HCT116 (cell line): ENCODE data around the gene DAPK1. TPM values are rescaled to one million over a fixed set of nuclear protein-coding genes. Genes with fewer than 3 reads are reported as not detected.

Source experiments
- ATAC-seq: fragments of 200-7000 bp; cut with Tn5 transposase; 2 replicates; pipeline ENCODE4 v1.9.1; 2020; ENCODE audit warnings: mild to moderate bottlenecking, moderate library complexity
- BruUV-seq: library from RNA; stranded (reverse); fragments of 400-500 nt; replicated peaks from 2 replicates; lab custom pipeline; 2021; lab: Mats Ljungman, UMichigan
- CTCF ChIA-PET: fragments of 300-600 bp; sonication (Branson Sonifier 250); formaldehyde crosslinking; loops from one replicate; lab custom pipeline; 2021; ENCODE audit warnings: antibody characterized with exemption; lab: Charles Lee
- POLR2A ChIA-PET: fragments of 300-600, 350-600 bp; sonication (Branson Sonifier 250); formaldehyde crosslinking; loops from one replicate; lab custom pipeline; 2021; ENCODE audit warnings: antibody characterized with exemption; lab: Charles Lee
- RAD21 ChIA-PET, 2 experiments: fragments of 300-600 bp; sonication (Branson Sonifier 250); formaldehyde crosslinking; loops; one replicate each; lab custom pipeline; 2023; ENCODE audit warnings: low total read pairs in 2 of 2; ENCODE audit not compliant: uncharacterized antibody in 2 of 2, unreplicated experiment in 2 of 2, low non-redundant PET in 1 of 2; lab: Charles Lee
- DNase-seq: peaks from one replicate; pipeline ENCODE4 v3.0.0-alpha.2; 2010; ENCODE audit warnings: low read depth, low spot score
- H2AFZ ChIP-seq: fragments of 200-600 bp; shearing (Covaris generic), sonication (generic); 2 replicates; pipeline ENCODE4 v1.6.1; 2017; ENCODE audit warnings: low read depth, mixed run types, mixed read lengths, antibody characterized with exemption, low read length; ENCODE audit not compliant: poor library complexity, severe bottlenecking
- H3K27ac ChIP-seq: 2 replicates; pipeline ENCODE4 v1.5.1; 2012; ENCODE audit warnings: low read depth, low read length
- H3K27me3 ChIP-seq: fragments of 200-600 bp; sonication (generic); 2 replicates; pipeline ENCODE4 v1.6.1; 2016; ENCODE audit warnings: mixed run types, low read length, mixed read lengths; ENCODE audit not compliant: insufficient read depth
- H3K36me3 ChIP-seq, 2 experiments: fragments of 200-500 bp in 1 of 2; fragments of 200-600 bp in 1 of 2; sonication (Bioruptor generic) in 1 of 2; sonication (generic) in 1 of 2; 2 replicates each; pipeline versions ENCODE4 v1.5.1 to v1.6.1; 2014 to 2016; ENCODE audit warnings: low read length in 2 of 2, inconsistent platforms in 1 of 2, mixed read lengths in 1 of 2, mixed run types in 1 of 2; ENCODE audit not compliant: insufficient read depth in 2 of 2, control insufficient read depth in 1 of 2
- H3K4me1 ChIP-seq, 2 experiments: fragments of 200-600 bp in 1 of 2; sonication (generic) in 1 of 2; 2 replicates each; pipeline versions ENCODE4 v1.5.1 to v1.6.1; 2012 to 2017; ENCODE audit warnings: low read length in 2 of 2, inconsistent platforms in 1 of 2, mild to moderate bottlenecking in 1 of 2, mixed read lengths in 1 of 2, mixed run types in 1 of 2, moderate library complexity in 1 of 2; ENCODE audit not compliant: insufficient read depth in 2 of 2, control insufficient read depth in 1 of 2
- H3K4me2 ChIP-seq: fragments of 200-600 bp; sonication (generic); 2 replicates; pipeline ENCODE4 v1.6.1; 2017; ENCODE audit warnings: mixed run types, low read length, mixed read lengths
- H3K4me3 ChIP-seq, 2 experiments: fragments of 200-600 bp in 1 of 2; sonication (generic) in 1 of 2; replicated peaks in 1 of 2; 2 replicates each; pipeline ENCODE4 v1.5.1; 2011 to 2016; ENCODE audit warnings: low read length in 2 of 2, control low read depth in 1 of 2, low read depth in 1 of 2, mild to moderate bottlenecking in 1 of 2, mixed read lengths in 1 of 2, mixed run types in 1 of 2
- H3K79me2 ChIP-seq: fragments of 200-600 bp; sonication (generic); 2 replicates; pipeline ENCODE4 v1.6.1; 2017; ENCODE audit warnings: mild to moderate bottlenecking, mixed run types, low read length, moderate library complexity, mixed read lengths; ENCODE audit not compliant: insufficient read depth
- H3K9ac ChIP-seq: fragments of 200-600 bp; sonication (generic); 2 replicates; pipeline ENCODE4 v1.6.1; 2016; ENCODE audit warnings: low read length, mixed read lengths
- H3K9me2 ChIP-seq: fragments of 200-600 bp; sonication (generic), shearing (Covaris generic); 2 replicates; pipeline ENCODE4 v1.6.1; 2017; ENCODE audit warnings: mixed run types, mild to moderate bottlenecking, moderate library complexity; ENCODE audit not compliant: insufficient read depth
- H3K9me3 ChIP-seq, 2 experiments: fragments of 200-500 bp in 1 of 2; fragments of 200-600 bp in 1 of 2; sonication (Bioruptor generic) in 1 of 2; sonication (generic) in 1 of 2; 2 replicates each; pipeline ENCODE4 v1.6.1; 2014 to 2017; ENCODE audit warnings: low read length in 2 of 2, mixed read lengths in 2 of 2, inconsistent platforms in 1 of 2, low read depth in 1 of 2, mild to moderate bottlenecking in 1 of 2, mixed run types in 1 of 2, moderate library complexity in 1 of 2; ENCODE audit not compliant: control insufficient read depth in 1 of 2, insufficient read depth in 1 of 2
- H4K20me1 ChIP-seq: fragments of 200-600 bp; sonication (generic), shearing (Covaris generic); 2 replicates; pipeline ENCODE4 v1.6.1; 2017; ENCODE audit warnings: mixed run types, mild to moderate bottlenecking, moderate library complexity; ENCODE audit not compliant: insufficient read depth
- CBX3 ChIP-seq: IDR thresholded peaks from 2 replicates; pipeline ENCODE4 v1.6.1; 2012; ENCODE audit warnings: low read depth
- CTCF ChIP-seq, 3 experiments: fragments of 200-600 bp in 1 of 3; sonication (generic) in 1 of 3; IDR thresholded peaks in 2 of 3; conservative IDR thresholded peaks in 1 of 3; 2 replicates each; pipeline ENCODE4 v1.5.1; 2012 to 2017; ENCODE audit warnings: low read depth in 2 of 3, low read length in 2 of 3, antibody characterized with exemption in 1 of 3, borderline replicate concordance in 1 of 3, control low read depth in 1 of 3, mild to moderate bottlenecking in 1 of 3, mixed read lengths in 1 of 3, mixed run types in 1 of 3, moderate library complexity in 1 of 3; ENCODE audit not compliant: insufficient read depth in 1 of 3
- EGR1 ChIP-seq: IDR thresholded peaks from 2 replicates; pipeline ENCODE4 v1.6.1; 2012; ENCODE audit warnings: low read depth
- ELF1 ChIP-seq: IDR thresholded peaks from 2 replicates; pipeline ENCODE4 v1.6.1; 2012; ENCODE audit warnings: low read depth, borderline replicate concordance
- EZH2 ChIP-seq: fragments of 200-600 bp; sonication (generic); IDR thresholded peaks from 2 replicates; pipeline ENCODE4 v1.6.1; 2017; ENCODE audit warnings: antibody characterized with exemption, mixed run types
- EZH2phosphoT487 ChIP-seq: fragments of 200-600 bp; IDR thresholded peaks from 2 replicates; pipeline ENCODE4 v1.6.1; 2018; ENCODE audit warnings: antibody characterized with exemption, borderline replicate concordance
- FOSL1 ChIP-seq: IDR thresholded peaks from 2 replicates; pipeline ENCODE4 v1.6.1; 2012; ENCODE audit warnings: low read depth
- POLR2A ChIP-seq: IDR thresholded peaks from 2 replicates; pipeline ENCODE4 v1.7.0; 2011; ENCODE audit warnings: borderline replicate concordance; ENCODE audit not compliant: insufficient read depth, insufficient read length; ENCODE audit errors: extremely low read depth
- POLR2AphosphoS5 ChIP-seq: IDR thresholded peaks from 2 replicates; pipeline ENCODE4 v1.6.1; 2011; ENCODE audit warnings: mild to moderate bottlenecking, low read depth, low read length, moderate library complexity
- SIN3A ChIP-seq: IDR thresholded peaks from 2 replicates; pipeline ENCODE4 v1.6.1; 2012; ENCODE audit warnings: low read depth
- SRF ChIP-seq: IDR thresholded peaks from 2 replicates; pipeline ENCODE4 v1.6.1; 2012; ENCODE audit warnings: low read depth
- YY1 ChIP-seq: IDR thresholded peaks from 2 replicates; pipeline ENCODE4 v1.6.1; 2011; ENCODE audit warnings: low read length, low read depth, moderate library complexity, mild to moderate bottlenecking; ENCODE audit not compliant: insufficient replicate concordance; ENCODE audit errors: extremely low read depth
- ZFX ChIP-seq: fragments of 450-650 bp; IDR thresholded peaks from 2 replicates; pipeline ENCODE4 v1.6.1; 2017
- intact Hi-C: fragments of 100-400 bp; cut with micrococcal nuclease; formaldehyde crosslinking; loops from 2 replicates; pipeline ENCODE4 v1.10.0; 2022
- total RNA-seq: library from RNA; stranded (reverse); gene quantifications from one replicate; pipeline ENCODE4 v1.2.1, GENCODE V29; 2021; ENCODE audit not compliant: unreplicated experiment
- TF ChIP-seq, protein P1 (sequence below): IDR thresholded peaks from 2 replicates; pipeline ENCODE4 v1.6.1; 2012
- TF ChIP-seq, protein P2 (sequence below): IDR thresholded peaks from 2 replicates; pipeline ENCODE4 v1.6.1; 2012; ENCODE audit warnings: low read depth

The DAPK1 gene
- total RNA-seq, 1 experiment from 2014 or later = 5.6 TPM

DNA sequence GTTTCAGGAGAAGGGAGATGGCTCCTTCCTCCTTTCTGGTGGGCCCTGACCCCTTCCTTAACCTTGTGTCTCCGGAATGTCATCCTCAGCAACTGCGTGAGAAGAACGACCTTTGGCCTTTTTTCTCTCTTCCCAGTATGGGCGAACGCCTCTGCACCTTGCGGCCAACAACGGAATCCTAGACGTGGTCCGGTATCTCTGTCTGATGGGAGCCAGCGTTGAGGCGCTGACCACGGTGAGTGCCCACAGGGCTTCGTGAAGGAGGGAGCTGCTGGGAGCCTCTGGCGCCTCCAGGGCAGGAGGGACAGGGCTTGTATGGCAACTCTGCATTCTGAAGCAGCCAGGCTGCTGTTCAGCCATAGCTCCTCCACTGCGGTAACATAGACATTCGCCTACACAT, 160.2 kb downstream of the DAPK1 start:
- ATAC-seq = no peak
- ChIA-PET CTCF (no interaction called here), RAD21 (no interaction called here), POLR2A (no interaction called here)
- Histone ChIP-seq H3K36me3 (no peaks in the 10 kb centered on the region), H3K79me2 (no peaks in the 10 kb centered on the region), H3K27ac (no peak overlapping the region), H4K20me1 (no peaks in the 10 kb centered on the region), H3K27me3 (no peaks in the 10 kb centered on the region), H3K4me3 (no peak overlapping the region), H3K9me2 (no peaks in the 10 kb centered on the region), H3K9ac (no peak overlapping the region), H3K4me1 (no peaks in the 10 kb centered on the region), H3K9me3 (no peaks in the 10 kb centered on the region), H3K4me2 (no peak overlapping the region), H2AFZ (no peak overlapping the region)
- DNase-seq = no peak
- intact Hi-C loops = no loop called here
- BruUV-seq = no TSS peak
- TF ChIP-seq CBX3 = no peak
- TF ChIP-seq EZH2 = no peak
- TF ChIP-seq EZH2phosphoT487 = no peak
- no peak for TF ChIP-seq POLR2A
- TF ChIP-seq, protein P1, sequence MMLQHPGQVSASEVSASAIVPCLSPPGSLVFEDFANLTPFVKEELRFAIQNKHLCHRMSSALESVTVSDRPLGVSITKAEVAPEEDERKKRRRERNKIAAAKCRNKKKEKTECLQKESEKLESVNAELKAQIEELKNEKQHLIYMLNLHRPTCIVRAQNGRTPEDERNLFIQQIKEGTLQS = no peak
- no peak for TF ChIP-seq POLR2AphosphoS5
- TF ChIP-seq, protein P2, sequence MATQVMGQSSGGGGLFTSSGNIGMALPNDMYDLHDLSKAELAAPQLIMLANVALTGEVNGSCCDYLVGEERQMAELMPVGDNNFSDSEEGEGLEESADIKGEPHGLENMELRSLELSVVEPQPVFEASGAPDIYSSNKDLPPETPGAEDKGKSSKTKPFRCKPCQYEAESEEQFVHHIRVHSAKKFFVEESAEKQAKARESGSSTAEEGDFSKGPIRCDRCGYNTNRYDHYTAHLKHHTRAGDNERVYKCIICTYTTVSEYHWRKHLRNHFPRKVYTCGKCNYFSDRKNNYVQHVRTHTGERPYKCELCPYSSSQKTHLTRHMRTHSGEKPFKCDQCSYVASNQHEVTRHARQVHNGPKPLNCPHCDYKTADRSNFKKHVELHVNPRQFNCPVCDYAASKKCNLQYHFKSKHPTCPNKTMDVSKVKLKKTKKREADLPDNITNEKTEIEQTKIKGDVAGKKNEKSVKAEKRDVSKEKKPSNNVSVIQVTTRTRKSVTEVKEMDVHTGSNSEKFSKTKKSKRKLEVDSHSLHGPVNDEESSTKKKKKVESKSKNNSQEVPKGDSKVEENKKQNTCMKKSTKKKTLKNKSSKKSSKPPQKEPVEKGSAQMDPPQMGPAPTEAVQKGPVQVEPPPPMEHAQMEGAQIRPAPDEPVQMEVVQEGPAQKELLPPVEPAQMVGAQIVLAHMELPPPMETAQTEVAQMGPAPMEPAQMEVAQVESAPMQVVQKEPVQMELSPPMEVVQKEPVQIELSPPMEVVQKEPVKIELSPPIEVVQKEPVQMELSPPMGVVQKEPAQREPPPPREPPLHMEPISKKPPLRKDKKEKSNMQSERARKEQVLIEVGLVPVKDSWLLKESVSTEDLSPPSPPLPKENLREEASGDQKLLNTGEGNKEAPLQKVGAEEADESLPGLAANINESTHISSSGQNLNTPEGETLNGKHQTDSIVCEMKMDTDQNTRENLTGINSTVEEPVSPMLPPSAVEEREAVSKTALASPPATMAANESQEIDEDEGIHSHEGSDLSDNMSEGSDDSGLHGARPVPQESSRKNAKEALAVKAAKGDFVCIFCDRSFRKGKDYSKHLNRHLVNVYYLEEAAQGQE = no peak
- no peak for TF ChIP-seq SIN3A
- no peak for TF ChIP-seq EGR1
- TF ChIP-seq ELF1 = no peak
- no peak for TF ChIP-seq SRF
- no peak for TF ChIP-seq FOSL1
- no peak for TF ChIP-seq YY1
- no peak for TF ChIP-seq ZFX
- no peak for TF ChIP-seq CTCF (IDR thresholded peaks at IDR 0.05 in 2 of 3, conservative IDR thresholded peaks at IDR 0.05 in 1 of 3; ENCODE audit: borderline replicate concordance in 1 of 3, insufficient read depth in 1 of 3, low read depth in 2 of 3, low read length in 2 of 3)
